Measurements from ENCODE around the gene DRAXIN. TPM values are rescaled to one million over a fixed set of nuclear protein-coding genes. Genes with fewer than 3 reads are reported as not detected.
A peak's percentile ranks its signal among the peaks of the same experiment; 100 is the strongest.

Gene DRAXIN
- total RNA-seq, 2 donors from 2014 or later = 0.05 to 0.51 TPM

DNA sequence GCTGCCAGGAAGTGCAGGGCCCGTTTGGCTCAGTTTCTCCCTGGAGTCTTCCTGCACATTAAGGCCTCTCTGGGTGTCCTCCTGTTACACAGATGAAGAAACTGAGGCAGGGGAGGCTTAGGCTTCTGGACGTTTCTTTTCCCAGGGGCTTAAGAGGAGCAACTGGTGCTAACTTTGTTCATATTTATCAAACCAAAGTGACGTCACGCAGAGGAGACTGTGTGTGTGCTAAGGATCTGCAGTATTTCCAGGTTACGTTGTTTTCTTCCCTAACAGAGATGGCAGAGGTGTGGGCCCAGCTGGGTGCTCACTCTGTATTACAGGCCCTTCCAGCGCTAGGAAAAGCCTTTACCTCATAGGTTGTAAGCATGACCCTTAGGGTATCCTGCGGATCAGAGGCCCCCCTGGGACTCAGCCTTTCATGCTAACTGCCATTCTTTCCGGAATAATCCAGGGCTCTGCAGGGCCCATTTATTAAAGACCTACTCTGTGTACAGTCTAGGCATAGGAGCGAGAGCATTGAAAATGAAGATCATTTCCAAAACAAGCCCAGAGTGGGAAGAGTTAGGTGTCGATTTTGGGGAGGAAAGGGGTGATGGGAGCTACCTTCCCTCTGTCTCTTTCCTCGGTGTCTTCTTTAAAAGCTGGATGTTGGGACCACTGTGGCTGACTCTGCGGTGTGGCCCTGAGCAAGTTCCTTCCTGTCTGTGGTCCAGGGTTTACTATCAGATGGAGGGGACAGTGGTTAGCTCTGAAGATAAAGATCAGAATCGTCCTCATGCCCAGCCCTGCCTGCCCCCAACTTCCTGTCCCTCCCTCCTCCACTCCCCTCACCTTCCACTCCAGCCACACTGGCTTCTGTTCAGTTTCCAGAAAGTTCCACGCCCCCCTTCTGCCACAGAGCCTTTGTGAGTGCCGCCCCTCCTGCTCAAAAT is 49.0 kb downstream of the DRAXIN start:
- TF ChIP-seq POLR2A (IDR thresholded peaks at IDR 0.05) (no peak), POLR2AphosphoS5 (IDR thresholded peaks at IDR 0.05) (no peak)
- TF ChIP-seq, protein P1, sequence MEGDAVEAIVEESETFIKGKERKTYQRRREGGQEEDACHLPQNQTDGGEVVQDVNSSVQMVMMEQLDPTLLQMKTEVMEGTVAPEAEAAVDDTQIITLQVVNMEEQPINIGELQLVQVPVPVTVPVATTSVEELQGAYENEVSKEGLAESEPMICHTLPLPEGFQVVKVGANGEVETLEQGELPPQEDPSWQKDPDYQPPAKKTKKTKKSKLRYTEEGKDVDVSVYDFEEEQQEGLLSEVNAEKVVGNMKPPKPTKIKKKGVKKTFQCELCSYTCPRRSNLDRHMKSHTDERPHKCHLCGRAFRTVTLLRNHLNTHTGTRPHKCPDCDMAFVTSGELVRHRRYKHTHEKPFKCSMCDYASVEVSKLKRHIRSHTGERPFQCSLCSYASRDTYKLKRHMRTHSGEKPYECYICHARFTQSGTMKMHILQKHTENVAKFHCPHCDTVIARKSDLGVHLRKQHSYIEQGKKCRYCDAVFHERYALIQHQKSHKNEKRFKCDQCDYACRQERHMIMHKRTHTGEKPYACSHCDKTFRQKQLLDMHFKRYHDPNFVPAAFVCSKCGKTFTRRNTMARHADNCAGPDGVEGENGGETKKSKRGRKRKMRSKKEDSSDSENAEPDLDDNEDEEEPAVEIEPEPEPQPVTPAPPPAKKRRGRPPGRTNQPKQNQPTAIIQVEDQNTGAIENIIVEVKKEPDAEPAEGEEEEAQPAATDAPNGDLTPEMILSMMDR (IDR thresholded peaks at IDR 0.05) = no peak
- Histone ChIP-seq H3K27me3 (replicated peaks; ENCODE audit: insufficient read depth) (no peaks in the 10 kb centered on the region), H3K4me1 (replicated peaks) (peaks cover 26% of the 10 kb centered on the region), H3K27ac (peak overlapping the region in 1 of 2 donors; percentile 95), H3K9me3 (no peaks in the 10 kb centered on the region), H3K36me3 (no peaks in the 10 kb centered on the region), H3K4me3 (no peak overlapping the region)
- intact Hi-C loops (cut with DNase I) = no loop called here
- DNase-seq (ENCODE audit: low spot score) = no peak
- 50% methylated on average over 15 of the region's 15 CpGs for WGBS

DNA sequence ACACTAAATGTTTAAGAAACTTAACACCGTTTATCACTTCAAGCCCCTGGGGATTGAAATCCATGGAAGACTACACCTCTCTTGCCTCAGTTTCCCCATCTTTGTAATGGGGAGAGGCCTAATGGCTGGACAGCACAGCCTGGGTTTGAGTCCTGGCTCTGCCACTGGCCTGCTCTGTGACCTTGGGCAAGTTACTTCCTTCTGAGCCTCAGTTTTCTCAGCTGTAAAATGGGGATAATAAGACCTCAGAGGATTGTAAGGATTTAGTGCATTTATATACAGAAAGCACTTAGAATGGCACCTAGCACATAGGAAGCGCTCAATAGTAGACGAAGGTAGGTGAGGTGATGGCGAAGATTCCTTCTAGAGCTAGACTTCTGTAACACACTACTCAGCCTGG is 50.0 kb downstream of the DRAXIN start:
- no peaks in the 10 kb centered on the region for H3K36me3 ChIP-seq
- 85% methylated on average over 4 of the region's 4 CpGs for WGBS
- TF ChIP-seq, protein P1 (IDR thresholded peaks at IDR 0.05) = no peak
- no peak for TF ChIP-seq POLR2A (IDR thresholded peaks at IDR 0.05)
- TF ChIP-seq POLR2AphosphoS5 (IDR thresholded peaks at IDR 0.05) = no peak
- no peaks in the 10 kb centered on the region for H3K9me3 ChIP-seq
- intact Hi-C loops (cut with DNase I) = no loop called here
- no peak overlapping the region for H3K4me3 ChIP-seq
- no peak for DNase-seq (ENCODE audit: low spot score)
- H3K27me3 ChIP-seq (replicated peaks; ENCODE audit: insufficient read depth) = no peaks in the 10 kb centered on the region
- peaks cover 26% of the 10 kb centered on the region for H3K4me1 ChIP-seq (replicated peaks)
- no peak overlapping the region for H3K27ac ChIP-seq

DNA sequence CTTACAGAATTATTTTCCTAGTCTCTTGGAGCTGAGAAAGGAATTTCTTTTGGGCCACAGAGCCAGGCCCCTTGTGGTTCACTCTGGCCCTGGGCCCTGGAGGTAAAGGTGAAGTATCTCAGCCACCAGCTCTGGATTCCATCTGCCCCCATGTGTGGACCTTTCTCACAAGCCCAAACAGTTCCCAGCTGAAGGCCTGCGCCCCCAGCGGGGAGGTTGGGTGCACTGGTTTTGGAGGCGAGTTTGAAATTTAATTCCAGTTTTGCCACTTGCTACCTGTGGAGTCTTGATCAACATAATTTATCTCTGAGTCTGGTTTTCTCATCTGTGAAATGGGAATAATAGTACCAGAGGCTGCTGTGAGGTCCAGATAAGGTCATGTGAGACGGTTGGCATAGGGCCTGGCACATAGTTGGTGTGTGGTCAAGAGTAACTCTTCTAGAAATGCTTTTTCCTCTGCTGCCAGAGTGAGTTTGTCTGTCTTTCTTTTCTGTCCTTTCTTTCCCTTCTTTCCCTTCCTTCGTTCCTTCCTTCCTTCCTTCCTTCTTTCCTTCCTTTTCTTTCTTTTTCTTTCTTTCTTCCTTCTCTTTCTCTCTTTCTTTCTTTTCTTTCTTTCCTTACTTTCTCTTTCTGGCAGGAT is 50.5 kb downstream of the DRAXIN start:
- intact Hi-C loops (cut with DNase I) = no loop called here
- TF ChIP-seq, protein P1 (IDR thresholded peaks at IDR 0.05) = no peak
- TF ChIP-seq POLR2A (IDR thresholded peaks at IDR 0.05) (no peak), POLR2AphosphoS5 (IDR thresholded peaks at IDR 0.05) (no peak)
- Histone ChIP-seq H3K4me1 (replicated peaks) (peaks cover 26% of the 10 kb centered on the region), H3K36me3 (no peaks in the 10 kb centered on the region), H3K4me3 (no peak overlapping the region), H3K9me3 (no peaks in the 10 kb centered on the region), H3K27me3 (replicated peaks; ENCODE audit: insufficient read depth) (no peaks in the 10 kb centered on the region), H3K27ac (no peak overlapping the region)
- DNase-seq (ENCODE audit: low spot score) = no peak
- WGBS = 78% methylated on average over 5 of the region's 5 CpGs

DNA sequence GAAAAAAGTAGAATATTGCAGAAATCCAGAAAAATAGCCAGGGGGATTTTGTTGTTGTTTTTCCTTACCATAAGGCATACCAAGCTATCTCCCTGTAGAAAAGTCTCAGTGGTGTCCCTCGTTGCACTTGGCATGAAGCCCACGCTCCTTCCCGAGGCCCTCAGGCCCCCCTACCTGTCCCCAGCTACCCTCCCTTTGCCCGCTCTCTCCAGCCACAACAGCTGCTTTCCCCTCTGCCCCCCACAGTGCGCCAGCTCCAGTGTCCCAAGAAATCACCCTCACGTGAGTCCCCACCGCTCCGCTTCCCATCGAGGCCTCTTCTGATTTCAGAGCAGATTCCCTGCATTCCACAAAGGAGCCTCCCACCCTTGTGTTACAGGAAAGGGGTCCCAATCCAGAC is 52.8 kb downstream of the DRAXIN start:
- intact Hi-C loops (cut with DNase I) = no loop called here
- H3K27ac ChIP-seq = no peak overlapping the region
- no peaks in the 10 kb centered on the region for H3K36me3 ChIP-seq

More for the DNA sequence above, 52.8 kb downstream of the DRAXIN start:
- Histone ChIP-seq H3K9me3 (no peaks in the 10 kb centered on the region), H3K27me3 (replicated peaks; ENCODE audit: insufficient read depth) (no peaks in the 10 kb centered on the region), H3K4me1 (replicated peaks) (peaks cover 16% of the 10 kb centered on the region), H3K4me3 (no peak overlapping the region)
- WGBS = 83% methylated on average over 9 of the region's 9 CpGs
- DNase-seq (ENCODE audit: low spot score) = no peak
- TF ChIP-seq POLR2A (IDR thresholded peaks at IDR 0.05) (no peak), POLR2AphosphoS5 (IDR thresholded peaks at IDR 0.05) (no peak)
- TF ChIP-seq, protein P1 (IDR thresholded peaks at IDR 0.05) = no peak
